Esophagus squamous epithelium (tissue), 4 donors: ENCODE measurements around the gene KMT2C.
"Not testable (repeated sequence)": the region's sequence is repeated elsewhere in the genome, so short reads cannot be mapped to it uniquely, and the experiment has no call there.

Experiments
- POLR2A ChIP-seq, 4 donors: fragments of 450-650 bp; IDR thresholded peaks; one replicate each; pipeline ENCODE4 v1.6.1; 2017; ENCODE audit warnings: antibody characterized with exemption in 4 of 4, mild to moderate bottlenecking in 4 of 4, moderate library complexity in 3 of 4
- TF ChIP-seq, protein P1 (sequence below), 6 experiments: fragments of 450-650 bp in 4 of 6; fragments of 200-600 bp in 2 of 6; sonication (generic) in 2 of 6; IDR thresholded peaks; one replicate each; pipeline ENCODE4 v1.5.1; 2016 to 2019; ENCODE audit warnings: antibody characterized with exemption in 6 of 6, mild to moderate bottlenecking in 4 of 6, moderate library complexity in 4 of 6

DNA sequence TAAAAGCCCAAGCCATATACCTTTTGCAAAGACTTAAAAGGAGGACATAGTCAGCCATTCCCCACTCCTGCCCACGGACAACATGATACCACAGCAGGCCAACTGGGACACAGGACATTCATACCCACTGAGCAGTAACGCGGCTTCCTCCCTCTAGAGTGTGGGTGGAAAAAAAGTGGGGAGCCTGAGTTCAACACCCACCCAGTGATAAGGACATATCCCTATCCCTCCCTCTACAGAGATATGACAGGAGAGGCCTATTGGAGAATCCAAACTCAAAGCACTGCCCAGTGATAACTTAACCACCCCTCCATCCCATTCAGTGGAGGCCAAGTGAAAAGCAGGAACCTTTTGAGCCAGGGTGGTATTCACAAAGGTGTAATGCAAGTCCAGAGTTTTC is 148.8 kb downstream of the KMT2C start:
- TF ChIP-seq, protein P1, sequence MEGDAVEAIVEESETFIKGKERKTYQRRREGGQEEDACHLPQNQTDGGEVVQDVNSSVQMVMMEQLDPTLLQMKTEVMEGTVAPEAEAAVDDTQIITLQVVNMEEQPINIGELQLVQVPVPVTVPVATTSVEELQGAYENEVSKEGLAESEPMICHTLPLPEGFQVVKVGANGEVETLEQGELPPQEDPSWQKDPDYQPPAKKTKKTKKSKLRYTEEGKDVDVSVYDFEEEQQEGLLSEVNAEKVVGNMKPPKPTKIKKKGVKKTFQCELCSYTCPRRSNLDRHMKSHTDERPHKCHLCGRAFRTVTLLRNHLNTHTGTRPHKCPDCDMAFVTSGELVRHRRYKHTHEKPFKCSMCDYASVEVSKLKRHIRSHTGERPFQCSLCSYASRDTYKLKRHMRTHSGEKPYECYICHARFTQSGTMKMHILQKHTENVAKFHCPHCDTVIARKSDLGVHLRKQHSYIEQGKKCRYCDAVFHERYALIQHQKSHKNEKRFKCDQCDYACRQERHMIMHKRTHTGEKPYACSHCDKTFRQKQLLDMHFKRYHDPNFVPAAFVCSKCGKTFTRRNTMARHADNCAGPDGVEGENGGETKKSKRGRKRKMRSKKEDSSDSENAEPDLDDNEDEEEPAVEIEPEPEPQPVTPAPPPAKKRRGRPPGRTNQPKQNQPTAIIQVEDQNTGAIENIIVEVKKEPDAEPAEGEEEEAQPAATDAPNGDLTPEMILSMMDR (IDR thresholded peaks at IDR 0.05): not testable (repeated sequence)
- not testable (repeated sequence) for TF ChIP-seq POLR2A (IDR thresholded peaks at IDR 0.05)
